Kidney epithelial cell (primary cell): ENCODE data around the gene SRCIN1. TPM values are rescaled to one million over a fixed set of nuclear protein-coding genes. Genes with fewer than 3 reads are reported as not detected.

ENCODE experiments used
- DNase-seq: peaks from one replicate; pipeline ENCODE4 v3.0.0-alpha.2; 2010; ENCODE audit warnings: low read depth
- H3K27me3 ChIP-seq: 2 replicates; pipeline ENCODE4 v1.6.0; 2011; ENCODE audit warnings: low read length; ENCODE audit not compliant: control insufficient read depth, insufficient read depth
- H3K36me3 ChIP-seq: 2 replicates; pipeline ENCODE4 v1.5.1; 2011; ENCODE audit warnings: low read length; ENCODE audit not compliant: control insufficient read depth, insufficient read depth
- H3K4me3 ChIP-seq: 2 replicates; pipeline ENCODE4 v1.5.1; 2011; ENCODE audit warnings: low read depth, mild to moderate bottlenecking, control low read depth, low read length
- CTCF ChIP-seq: IDR thresholded peaks from 2 replicates; pipeline ENCODE4 v1.5.1; 2011; ENCODE audit warnings: mild to moderate bottlenecking, moderate library complexity, low read length, control low read depth, inconsistent platforms; ENCODE audit not compliant: insufficient read depth, poor library complexity, severe bottlenecking
- total RNA-seq: library from RNA; depleted of rRNA; stranded (reverse); fragments of >200 nt; gene quantifications from 2 replicates; pipeline ENCODE4 v1.2.3, GENCODE V29; 2015

SRCIN1 gene
- total RNA-seq, 1 donor from 2014 or later: 0.84 TPM

- Histone ChIP-seq H3K4me3 (no peak overlapping the region), H3K36me3 (no peaks in the 10 kb centered on the region), H3K27me3 (peaks cover 90% of the 10 kb centered on the region)
- TF ChIP-seq CTCF: peak; percentile 11
- no peak for DNase-seq
These were observed 1.0 kb downstream of the SRCIN1 start for GRCh38 chr17:38604479-38605403.

DNA sequence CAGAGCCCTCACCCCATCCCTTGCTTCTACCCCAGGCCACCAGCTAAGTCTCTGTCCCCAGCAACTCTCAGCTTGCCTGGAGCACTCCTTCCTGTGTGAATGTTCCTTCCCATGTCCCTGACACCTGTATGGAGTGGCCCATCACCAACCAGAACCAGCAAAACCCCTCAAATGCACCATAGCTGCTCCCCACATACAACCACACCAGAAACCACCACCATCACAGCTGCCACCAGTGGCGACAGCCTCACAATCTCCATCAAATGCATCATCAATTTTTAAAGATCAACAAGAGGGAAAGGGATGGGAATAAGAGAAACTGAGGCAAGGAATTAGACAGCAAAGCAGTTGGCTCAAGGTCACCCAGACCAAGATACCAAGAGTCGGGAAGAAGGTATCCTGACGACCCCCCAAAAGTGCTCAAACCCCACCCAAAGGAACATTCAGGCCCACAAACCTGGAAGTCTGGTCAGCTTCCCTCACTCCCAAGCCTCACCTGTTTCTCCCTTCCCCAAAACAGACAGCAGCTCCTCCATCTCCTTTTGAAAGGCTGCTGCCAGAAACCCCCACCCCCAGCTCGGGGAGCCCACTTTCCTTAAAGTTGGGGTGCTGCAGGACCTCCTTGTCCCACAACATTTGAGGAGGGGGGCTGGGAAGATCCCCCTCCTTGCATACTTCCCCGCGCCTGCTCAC, 1.8 kb downstream of the SRCIN1 start:
- DNase-seq: no peak
- peaks cover 86% of the 10 kb centered on the region for H3K27me3 ChIP-seq
- no peak for TF ChIP-seq CTCF
- H3K36me3 ChIP-seq: no peaks in the 10 kb centered on the region
- H3K4me3 ChIP-seq: no peak overlapping the region

DNA sequence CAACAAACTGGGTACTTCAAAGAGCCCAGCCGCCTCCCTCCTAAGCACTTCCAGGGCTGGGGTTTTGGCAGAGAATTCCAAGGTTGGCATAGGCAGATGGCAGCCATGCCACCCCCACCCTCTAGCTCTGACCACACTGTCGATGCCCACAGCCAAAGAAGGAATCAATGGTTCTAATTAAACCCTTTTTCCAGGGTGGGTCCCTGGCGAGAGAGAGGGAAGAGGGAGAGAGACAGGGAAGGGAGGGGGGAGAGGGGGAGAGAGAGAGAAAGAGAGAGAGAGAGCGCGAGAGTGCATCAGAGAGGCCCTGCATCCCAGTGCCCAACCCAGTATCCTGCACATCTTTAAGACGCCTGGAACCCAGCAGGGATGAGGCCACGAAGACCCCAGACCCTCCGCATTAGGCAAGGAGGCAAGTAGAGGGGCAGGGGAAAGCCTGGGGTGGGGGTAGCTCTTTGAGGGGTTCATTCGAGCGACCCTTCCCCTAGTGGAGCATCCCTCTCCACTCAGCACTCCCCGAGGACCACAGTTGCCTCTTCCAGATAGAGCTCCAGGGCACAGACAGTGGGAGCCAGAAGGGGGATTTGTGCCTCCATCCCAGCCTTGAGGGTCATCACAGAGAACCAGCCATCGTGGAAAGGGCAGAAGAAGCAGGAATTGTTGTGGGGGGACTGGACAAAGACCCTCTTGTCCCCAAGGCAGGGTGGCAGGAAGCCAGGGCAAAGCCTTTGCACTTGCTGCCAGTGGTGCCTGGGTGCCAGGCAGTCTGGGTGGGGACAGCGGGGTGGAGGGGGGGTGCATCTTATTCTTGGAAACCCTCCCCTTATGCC, 2.6 kb downstream of the SRCIN1 start:
- DNase-seq: no peak
- H3K36me3 ChIP-seq: no peaks in the 10 kb centered on the region
- no peak for TF ChIP-seq CTCF
- H3K27me3 ChIP-seq: peaks cover 80% of the 10 kb centered on the region
- no peak overlapping the region for H3K4me3 ChIP-seq

- Histone ChIP-seq H3K4me3 (no peak overlapping the region), H3K27me3 (peaks cover 79% of the 10 kb centered on the region), H3K36me3 (no peaks in the 10 kb centered on the region)
- TF ChIP-seq CTCF: no peak
- no peak for DNase-seq
These were observed 3.3 kb downstream of the SRCIN1 start for GRCh38 chr17:38602453-38602852.

DNA sequence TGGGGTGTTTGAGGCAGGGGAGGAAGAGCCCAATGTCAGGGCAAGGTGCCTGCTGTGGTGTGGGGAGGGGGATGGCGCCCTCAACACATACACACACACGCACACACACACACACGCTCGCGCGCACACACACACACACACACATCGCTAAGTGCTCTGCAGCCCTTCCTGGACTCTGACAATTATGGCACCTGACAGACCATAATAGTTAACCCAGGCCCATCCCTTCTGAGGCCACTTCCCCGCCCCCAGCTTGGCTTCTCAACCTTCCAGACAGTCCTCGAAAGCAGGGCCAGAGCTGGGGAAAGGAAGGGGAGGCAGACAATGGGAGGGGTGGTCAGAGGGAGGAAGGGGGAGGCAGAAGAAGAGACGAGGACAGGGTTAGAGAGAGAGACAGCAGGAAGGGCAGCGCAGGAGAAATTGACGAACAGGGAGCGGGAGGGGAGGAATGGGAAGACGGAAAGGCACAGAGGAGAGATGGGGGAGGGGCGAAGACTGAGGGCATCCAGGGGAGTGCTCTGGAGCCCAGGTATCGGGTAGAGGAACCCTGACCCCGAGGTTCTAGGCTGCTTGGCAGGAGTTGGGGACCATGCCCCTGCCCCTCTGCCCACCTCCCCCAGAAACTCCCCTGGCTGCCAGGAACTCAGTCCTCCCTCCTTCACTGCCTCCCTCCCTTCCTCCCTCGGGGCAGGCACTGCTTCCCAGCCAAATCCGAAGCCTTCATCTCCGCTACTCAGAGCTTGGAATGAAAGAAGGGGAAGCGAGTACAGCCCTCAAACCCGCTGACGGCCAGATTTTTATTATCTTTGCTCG, 4.0 kb downstream of the SRCIN1 start:
- no peak for DNase-seq
- H3K36me3 ChIP-seq: no peaks in the 10 kb centered on the region
- peaks cover 78% of the 10 kb centered on the region for H3K27me3 ChIP-seq
- no peak overlapping the region for H3K4me3 ChIP-seq
- no peak for TF ChIP-seq CTCF
